ENCODE results near the gene EMP3.

The EMP3 gene

GRCh38 chr19:48338802-48339503 lies 13.6 kb downstream of the EMP3 start:
- TF ChIP-seq CTCF (IDR thresholded peaks at IDR 0.05; ENCODE audit: insufficient read depth, low read depth, low read length, missing control alignments) = no peak
- no peak for DNase-seq (ENCODE audit: low read depth)
- H3K4me3 ChIP-seq (ENCODE audit: low read length) = no peak overlapping the region

- no peak for TF ChIP-seq CTCF (IDR thresholded peaks at IDR 0.05; ENCODE audit: insufficient read depth, low read depth, low read length, missing control alignments)
- H3K4me3 ChIP-seq (ENCODE audit: low read length) = no peak overlapping the region
- peak; percentile 94 for DNase-seq (ENCODE audit: low read depth)
Measured at GRCh38 chr19:48340995-48341394, 15.6 kb downstream of the EMP3 start.

- no peak overlapping the region for H3K4me3 ChIP-seq (ENCODE audit: low read length)
- no peak for TF ChIP-seq CTCF (IDR thresholded peaks at IDR 0.05; ENCODE audit: insufficient read depth, low read depth, low read length, missing control alignments)
- no peak for DNase-seq (ENCODE audit: low read depth)
Measured at GRCh38 chr19:48341515-48342413, 16.4 kb downstream of the EMP3 start.

GRCh38 chr19:48342414-48342738 lies 17.0 kb downstream of the EMP3 start:
- no peak overlapping the region for H3K4me3 ChIP-seq (ENCODE audit: low read length)
- no peak for DNase-seq (ENCODE audit: low read depth)
- no peak for TF ChIP-seq CTCF (IDR thresholded peaks at IDR 0.05; ENCODE audit: insufficient read depth, low read depth, low read length, missing control alignments)

- no peak overlapping the region for H3K4me3 ChIP-seq (ENCODE audit: low read length)
- DNase-seq (ENCODE audit: low read depth) = peak; percentile 81
- TF ChIP-seq CTCF (IDR thresholded peaks at IDR 0.05; ENCODE audit: insufficient read depth, low read depth, low read length, missing control alignments) = no peak
Measured at GRCh38 chr19:48342841-48343540, 17.6 kb downstream of the EMP3 start.

- no peak for TF ChIP-seq CTCF (IDR thresholded peaks at IDR 0.05; ENCODE audit: insufficient read depth, low read depth, low read length, missing control alignments)
- DNase-seq (ENCODE audit: low read depth) = no peak
- H3K4me3 ChIP-seq (ENCODE audit: low read length) = no peak overlapping the region
Measured at GRCh38 chr19:48344892-48345291, 19.5 kb downstream of the EMP3 start.

All from epithelial cell of esophagus (primary cell).